HG03571 (cell line): ENCODE data around the gene TMEM39A.

Source experiments
- ATAC-seq: cut with Tn5 transposase; IDR thresholded peaks from one replicate; pipeline ENCODE4 v1.9.1; 2021; ENCODE audit not compliant: unreplicated experiment

The TMEM39A gene, protein sequence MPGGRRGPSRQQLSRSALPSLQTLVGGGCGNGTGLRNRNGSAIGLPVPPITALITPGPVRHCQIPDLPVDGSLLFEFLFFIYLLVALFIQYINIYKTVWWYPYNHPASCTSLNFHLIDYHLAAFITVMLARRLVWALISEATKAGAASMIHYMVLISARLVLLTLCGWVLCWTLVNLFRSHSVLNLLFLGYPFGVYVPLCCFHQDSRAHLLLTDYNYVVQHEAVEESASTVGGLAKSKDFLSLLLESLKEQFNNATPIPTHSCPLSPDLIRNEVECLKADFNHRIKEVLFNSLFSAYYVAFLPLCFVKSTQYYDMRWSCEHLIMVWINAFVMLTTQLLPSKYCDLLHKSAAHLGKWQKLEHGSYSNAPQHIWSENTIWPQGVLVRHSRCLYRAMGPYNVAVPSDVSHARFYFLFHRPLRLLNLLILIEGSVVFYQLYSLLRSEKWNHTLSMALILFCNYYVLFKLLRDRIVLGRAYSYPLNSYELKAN

DNA sequence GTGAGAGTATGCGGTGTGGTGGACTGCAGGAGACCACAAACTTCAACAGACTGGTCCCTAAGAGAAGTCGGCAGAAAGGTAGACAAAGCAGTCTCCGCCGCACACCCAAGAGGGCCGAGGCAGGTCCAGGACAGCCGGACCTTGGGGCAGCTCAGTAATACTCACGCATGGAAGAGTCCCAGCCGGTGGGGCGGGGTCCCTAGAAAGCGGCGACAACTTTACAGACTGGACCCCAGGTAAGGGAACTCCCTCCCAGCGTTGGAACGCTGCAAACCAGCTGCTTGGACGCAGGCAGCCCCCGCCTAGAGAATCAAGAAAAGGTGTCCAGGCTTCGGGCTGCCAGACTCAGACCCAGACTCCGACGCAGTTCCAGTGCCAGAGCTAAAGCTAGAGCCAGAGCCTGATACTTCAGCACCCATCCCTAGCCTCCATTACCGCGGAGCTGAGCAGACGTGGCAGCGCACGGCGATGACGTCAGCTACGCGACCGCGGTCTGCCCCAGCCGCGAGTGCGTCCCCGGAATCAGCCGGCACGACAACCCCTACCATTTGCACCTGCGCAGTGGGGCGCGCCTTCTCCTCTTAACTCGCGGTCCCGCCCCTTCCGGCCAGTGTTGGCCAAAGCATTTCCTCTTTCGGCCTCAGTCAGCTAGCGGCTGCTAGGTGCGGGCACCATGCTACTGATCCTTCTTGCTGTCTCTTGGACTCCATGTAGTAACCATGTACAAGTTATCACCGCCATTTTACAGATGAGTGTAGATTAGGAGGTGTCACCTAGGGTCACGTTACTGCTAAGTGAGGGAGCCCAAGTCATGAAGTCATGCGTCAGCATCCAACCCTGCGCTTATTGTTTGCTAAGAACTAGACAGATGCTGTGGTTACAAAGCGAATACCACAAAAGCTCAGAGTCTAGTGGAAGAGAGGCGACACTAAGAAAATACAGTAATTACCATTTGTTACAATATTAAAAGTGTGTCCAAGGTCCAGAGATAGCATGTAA is at the start of gene TMEM39A:
Gene TMEM39A (minus strand): TSS at position 445 of the 999 bp plus-strand sequence. CDS start 1,541 bp downstream, outside the sequence.
- ATAC-seq, result peak; percentile 96

DNA sequence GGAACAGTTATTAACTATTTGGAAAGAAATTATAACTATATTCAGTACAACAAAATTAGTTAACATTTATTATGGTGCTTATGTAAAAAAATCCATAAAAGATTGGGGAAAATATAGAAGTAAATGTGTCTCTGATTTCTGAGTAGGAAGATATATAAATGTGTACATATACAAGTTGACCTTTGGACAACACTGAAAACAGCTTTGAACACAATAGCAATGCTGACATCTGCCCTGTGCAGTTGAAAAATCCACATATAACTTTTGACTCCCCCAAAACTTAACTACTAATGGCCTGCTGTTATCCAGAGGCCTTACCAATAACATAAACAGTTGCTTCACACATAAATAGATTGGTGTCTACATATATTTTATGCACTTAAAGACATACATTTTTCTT is 47.3 kb upstream of the TMEM39A start:
- ATAC-seq, result no peak

DNA sequence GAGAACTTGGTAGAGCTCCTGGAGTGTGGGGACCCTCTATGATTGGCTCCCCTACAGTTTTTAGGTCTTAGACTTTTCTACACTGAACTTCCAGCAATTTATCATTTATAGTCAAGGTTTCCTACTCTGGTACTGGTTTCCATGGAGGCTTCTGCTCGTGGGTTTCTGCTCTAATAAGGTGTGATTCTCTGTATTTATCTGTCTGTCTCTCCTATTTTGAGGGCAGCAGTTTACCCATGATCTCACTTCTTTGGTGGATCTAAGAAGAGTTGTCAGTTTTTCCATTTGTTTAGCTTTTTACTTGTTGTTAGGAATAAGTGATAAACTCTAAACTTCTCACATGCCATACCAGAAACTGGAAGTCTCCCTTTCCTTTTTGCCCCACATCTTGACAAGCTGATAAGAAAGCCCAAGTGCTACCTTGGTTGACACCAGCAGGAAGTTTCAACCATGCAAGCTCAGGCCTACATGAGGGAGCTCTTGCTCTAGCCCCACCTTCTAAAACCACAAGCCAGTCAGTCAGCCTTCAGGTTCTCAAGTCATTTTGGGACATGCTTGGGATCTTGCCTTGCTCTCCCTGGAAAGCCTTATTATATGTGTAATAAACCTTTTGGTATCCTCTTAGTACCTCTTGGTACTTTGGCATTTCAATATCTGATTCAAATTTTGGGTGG is 44.9 kb upstream of the TMEM39A start:
- no peak for ATAC-seq

DNA sequence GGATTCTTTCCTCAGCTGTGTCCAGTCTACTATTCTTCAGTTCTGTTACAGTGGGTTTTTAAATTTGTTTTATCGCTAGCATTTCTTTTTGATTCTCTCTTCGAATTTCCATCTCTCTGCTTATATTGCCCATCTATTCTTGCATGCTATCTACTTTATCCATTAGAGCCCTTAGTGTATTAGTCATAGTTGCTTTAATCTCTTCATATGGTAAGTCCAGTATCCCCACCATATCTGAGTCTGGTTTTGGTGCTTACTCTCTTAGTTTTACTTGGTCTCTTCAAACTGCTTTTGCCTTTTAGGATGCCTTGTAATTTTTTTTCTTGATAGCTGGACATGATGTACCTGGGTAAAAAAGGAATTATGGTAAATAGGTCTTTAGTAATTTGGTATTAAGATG is 44.0 kb upstream of the TMEM39A start:
- ATAC-seq, result no peak

DNA sequence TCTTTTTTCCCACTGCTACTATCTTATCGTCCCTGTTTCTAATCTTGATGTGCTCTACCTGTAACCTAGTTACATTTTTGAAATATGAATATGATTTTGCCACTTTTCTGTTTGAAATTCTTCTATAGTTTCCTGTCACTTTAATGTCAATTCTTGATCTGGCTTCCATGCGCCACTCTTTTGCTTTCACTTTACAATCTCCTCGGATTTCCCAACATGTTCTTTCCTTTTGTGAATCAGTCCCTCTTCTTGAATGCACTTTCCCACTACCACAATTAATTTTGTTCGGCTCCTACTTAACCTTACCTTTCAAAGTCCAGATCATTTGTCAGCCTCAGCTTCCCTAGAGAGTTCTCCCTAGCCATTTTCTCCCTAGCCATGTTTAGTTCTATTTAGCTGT is 43.2 kb upstream of the TMEM39A start:
- no peak for ATAC-seq

DNA sequence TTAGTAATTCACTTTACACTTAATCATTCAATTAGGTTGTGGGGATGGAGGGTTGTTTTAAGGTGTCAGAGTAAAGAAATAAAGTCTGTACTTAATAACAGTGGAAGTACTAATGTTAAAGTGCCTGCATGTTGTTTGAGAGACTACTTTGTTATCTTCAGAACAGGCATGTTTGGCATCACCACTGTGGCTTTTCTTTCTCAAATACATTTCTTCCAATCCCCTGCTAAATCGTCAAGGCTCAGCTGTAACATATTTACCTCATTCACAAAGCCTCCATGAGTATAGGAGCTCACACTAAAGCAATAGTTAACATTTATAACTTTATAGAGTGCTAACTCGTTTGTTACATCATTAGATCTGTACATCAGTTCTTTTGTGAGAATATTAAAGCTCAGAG is 37.5 kb upstream of the TMEM39A start:
- ATAC-seq, result no peak

DNA sequence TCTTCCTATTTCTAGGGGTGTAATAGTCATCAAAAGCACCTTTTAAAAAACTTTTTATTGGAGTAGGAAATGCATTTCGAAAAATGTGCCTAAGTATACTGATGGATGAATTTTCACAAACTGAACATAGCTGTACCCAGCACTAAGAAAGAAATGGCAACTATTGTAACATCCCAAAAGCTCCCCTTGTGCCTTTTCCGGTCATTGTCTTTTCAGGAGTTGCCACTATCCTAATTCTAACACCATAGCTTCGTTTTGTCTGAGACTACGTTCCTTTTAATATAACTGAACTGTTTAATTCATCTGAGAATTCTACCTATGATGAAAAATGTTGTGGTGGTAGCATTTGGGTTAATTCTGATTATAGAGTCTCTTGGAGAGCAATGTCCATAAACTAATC is 36.9 kb upstream of the TMEM39A start:
- no peak for ATAC-seq

DNA sequence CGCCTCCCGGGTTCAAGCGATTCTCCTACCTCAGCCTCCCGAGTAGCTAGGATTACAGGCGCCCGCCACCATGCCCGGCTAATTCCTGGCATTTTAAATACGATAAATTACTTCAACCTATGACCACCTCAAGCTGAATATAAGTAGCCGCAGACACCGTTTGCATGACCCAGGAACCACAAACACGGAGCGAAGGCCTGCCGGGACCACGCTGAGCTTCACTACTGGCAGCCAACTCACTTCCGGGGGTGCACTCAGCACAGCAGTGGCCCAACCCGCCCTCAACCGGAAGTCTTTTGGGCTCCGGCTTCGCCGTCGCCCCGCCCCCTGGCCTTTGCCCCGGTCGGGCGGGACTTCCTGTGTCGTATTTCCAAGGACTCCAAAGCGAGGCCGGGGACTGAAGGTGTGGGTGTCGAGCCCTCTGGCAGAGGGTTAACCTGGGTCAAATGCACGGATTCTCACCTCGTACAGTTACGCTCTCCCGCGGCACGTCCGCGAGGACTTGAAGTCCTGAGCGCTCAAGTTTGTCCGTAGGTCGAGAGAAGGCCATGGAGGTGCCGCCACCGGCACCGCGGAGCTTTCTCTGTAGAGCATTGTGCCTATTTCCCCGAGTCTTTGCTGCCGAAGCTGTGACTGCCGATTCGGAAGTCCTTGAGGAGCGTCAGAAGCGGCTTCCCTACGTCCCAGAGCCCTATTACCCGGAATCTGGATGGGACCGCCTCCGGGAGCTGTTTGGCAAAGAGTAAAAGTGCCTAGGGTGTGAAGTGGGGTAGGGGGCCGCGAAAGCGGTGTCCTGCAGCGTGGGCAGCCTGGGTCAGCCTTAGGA is 35.0 kb upstream of the TMEM39A start, which contains the start of gene TIMMDC1:
Gene TIMMDC1 (plus strand): TSS at position 362 of the 826 bp plus-strand sequence. CDS start 187 bp downstream, at position 549.
- peak; percentile 99 for ATAC-seq

DNA sequence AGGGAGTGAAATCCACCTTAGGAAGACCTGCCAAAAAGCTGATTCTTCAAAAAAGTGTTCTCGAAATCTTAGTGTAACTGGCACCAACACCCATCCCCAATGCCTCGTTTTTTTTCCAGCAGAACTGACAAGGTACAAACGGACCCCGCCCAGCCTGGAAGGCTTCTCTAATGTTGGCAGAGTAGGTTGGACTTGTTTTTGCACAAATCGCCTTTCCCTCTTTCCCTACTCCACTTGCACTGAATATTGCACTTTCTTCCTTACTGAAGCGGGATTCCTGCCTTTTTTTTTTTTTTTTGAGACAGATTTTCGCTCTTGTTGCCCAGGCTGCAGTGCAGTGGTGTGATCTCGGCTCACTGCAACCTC is 34.4 kb upstream of the TMEM39A start:
- no peak for ATAC-seq

DNA sequence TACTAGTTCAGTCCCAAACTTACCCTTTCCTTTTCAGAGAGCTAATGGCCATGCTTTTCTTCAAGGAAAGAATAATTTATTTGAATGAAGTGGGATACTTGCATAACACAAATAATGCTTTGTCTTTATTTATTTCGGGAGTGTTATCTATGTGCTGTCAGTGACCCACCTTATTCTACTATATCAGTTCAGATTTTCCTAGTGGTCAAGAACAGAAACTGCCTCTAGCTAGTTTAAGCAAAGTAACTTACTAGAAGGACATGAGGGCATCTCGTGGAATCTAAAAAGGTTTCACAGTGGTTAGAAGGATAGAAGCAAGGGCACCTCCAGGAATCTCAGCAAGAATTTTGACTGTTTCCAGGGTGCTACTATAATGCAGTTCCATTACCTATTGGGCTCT is 31.2 kb upstream of the TMEM39A start:
- no peak for ATAC-seq

DNA sequence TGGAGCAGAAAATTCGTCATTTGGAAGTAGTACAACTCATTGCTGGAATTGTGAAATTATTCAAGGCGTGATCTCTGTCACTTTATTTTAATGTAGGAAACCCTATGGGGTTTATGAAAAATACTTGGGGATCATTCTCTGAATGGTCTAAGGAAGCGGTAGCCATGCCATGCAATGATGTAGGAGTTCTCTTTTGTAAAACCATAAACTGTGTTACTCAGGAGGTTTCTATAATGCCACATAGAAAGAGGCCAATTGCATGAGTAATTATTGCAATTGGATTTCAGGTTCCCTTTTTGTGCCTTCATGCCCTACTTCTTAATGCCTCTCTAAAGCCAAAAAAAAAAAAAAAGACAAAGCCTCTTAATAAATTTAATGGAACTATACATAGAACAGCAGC is 29.4 kb upstream of the TMEM39A start:
- ATAC-seq, result no peak

DNA sequence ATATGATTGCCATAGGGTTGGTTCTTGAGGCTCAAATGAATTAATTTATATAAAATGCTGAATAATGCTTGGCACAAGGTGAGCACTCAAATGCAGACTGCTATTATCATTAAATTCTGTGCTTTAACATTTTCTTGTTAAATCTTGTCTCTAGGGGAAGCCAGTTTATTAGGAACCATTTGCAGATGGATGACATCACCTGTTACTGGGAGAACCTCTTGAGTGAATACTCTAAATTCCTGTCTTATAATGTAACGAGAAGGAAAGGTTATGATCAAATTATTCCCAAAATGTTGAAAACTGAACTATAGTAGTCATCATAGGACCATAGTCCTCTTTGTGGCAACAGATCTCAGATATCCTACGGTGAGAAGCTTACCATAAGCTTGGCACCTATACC is 28.7 kb upstream of the TMEM39A start:
- no peak for ATAC-seq

DNA sequence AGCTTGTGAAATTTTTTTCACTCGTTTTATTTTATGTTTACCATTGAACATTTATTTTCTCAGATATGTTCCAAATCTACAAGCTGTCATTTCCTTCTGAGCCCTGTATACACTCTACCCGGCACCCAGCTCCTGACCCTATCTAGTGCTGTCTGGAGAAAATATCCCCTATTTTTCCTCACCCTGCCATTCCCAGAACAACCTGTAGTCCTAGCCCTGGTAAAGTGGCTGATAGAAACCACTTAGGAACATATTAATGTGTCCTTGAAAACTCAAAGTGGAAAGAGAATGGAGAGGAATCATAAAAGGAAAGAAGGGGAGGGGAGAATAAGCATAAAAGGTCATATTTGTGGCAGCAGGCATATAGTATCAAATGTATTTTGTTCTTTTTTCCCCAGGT is 26.7 kb upstream of the TMEM39A start:
- no peak for ATAC-seq

DNA sequence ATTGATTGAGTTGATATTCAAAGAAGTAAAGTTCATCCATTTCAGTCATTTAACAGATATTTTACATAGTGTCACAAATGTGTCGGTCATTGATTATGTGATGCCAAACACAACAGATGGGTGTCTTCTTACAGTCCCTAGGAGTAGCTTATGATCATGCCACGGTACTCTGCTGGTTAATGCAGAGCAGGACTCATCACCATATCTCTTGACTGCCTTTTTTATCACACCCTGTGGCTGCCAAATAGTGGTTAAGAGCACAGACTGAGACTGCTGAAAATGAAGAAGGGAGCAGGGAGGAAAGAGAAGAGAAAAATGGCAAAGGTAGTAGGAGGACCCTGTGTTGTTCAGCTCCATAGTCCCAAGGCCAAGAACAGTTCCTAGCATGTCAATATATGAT is 22.1 kb upstream of the TMEM39A start:
- ATAC-seq, result no peak

DNA sequence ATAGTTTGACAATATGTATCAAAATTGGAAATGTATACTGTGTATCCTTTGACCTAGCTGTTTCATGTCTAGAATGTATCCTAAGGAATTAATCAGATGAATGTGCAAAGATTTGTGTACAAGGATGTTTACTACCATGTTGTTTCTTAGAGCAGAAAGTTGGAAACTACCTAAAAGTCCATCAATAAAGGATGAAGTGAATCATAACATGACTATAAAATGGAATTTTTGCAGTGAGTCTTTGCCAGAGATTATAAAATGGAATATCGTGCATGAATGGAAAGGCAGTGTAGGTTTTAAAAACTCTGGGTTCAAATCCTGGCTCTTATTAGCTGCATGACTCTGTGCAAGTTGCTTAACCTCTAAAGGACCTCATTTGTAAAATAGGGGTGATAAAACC is 19.7 kb upstream of the TMEM39A start:
- ATAC-seq, result no peak

DNA sequence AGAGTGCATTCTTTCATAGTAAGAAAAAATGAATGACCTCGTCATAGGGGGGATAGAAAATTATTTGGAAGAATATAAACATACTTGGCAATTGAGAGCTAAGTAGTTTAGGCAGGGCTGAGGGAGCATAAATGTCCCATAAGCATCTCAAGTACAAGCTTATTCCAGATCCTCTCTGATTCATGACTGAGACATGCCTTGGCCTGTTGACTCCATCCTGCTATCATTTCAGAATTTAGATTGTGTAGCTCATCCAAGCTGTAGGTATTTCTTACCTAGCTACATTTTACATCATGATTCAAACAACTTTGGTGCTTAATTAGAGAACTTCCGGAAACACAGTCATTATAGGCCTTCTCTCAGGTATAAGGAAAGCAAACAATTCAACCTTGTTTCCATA is 17.7 kb upstream of the TMEM39A start:
- ATAC-seq, result no peak

DNA sequence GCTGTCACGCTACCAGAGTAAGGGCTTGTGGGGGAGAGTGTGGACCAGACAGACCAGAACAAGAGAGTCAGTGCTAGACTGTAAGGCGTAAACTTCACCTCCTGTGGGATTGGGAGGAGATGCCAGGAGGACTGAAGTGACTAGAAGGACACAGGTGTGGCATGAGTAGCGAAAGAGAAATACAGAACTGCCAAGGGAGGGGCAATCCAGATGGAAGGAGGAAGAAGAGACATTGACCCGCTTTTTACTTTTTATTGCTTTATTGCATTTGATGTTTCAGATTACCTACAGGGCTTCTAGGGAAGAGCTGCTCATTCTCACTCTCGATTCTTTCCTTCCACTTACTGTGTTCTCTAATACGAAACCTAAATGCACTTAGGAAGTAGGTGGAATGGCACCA is 7.5 kb upstream of the TMEM39A start:
- no peak for ATAC-seq

DNA sequence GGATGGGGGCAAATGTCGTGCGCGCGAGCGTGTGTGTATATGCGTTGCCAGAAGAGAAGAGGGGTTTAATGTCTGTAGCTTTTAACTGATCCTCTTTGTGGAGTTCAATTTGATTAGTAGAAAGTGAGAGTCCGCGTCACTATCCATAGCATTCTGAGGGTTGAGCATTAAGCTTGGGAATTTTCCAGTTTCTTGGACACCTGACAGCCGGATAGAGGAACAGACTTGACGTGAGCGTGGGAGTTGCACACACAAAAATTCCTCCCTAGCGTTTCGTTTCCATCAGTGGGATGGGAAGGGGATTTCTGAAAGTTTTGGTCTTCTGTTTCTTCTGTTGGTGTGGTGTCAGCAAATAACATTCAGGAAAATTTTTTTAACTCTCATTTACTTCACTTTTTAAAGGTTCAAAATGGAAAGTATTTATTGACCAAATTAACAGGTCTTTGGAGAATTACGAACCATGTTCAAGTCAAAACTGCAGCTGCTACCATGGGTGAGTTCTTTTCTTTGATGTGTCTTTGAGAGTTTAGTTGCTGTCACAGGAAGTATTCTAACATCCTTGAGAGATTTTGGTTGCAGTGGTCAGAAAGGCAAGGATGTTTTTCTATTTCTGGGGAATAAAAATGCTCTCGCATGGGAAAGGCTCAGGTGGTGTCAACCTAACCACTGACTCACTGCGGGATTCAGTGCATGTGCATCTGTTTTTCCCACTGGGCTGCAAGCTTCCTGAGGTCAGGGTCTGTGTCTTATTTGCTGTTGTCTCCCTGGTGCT is 6.2 kb upstream of the TMEM39A start:
- ATAC-seq, result no peak

DNA sequence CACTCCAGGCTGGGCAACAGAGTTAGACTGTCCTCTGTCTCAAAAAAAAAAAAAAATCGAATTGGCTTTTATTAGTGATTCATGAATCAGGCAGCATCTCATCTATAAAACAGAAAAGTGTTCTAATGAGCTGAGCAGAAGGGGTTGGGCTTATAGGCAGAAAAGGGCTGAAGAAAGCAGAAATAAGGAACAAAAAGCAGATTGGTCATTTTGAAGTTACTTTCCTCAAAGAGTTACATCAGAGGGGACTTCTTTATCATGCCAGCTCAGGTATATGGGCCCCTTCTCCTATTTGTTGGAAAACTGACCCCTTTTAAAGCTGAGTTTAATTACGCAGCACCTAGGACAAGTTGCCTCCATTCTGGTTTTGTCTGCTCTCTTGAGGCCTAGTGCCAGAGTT is 4.6 kb upstream of the TMEM39A start:
- no peak for ATAC-seq

DNA sequence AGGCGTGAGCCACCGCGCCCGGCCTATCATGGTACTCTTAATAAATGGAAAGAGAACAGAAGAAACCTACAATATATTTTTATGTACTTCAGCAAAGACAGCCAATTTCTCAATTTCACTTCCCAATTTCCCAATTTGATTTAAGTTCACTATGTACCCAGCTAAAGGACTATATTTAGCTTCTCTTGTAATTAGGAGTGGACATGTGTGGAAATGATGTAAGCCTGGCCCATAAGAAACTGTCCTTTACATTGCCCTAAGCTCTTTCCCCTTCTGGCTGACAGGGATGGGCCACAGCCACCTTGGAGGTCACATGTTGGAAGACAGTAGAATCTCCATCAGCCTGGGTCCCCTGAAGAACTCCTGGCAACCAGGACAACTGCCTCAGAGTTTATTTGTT is 6.2 kb downstream of the TMEM39A start:
- ATAC-seq, result no peak
